Measurements from ENCODE around the gene TNP2. TPM values are rescaled to one million over a fixed set of nuclear protein-coding genes. Genes with fewer than 3 reads are reported as not detected.

Gene TNP2
- total RNA-seq, 4 donors from 2014 or later, result not detected

- no peaks in the 10 kb centered on the region for H3K27me3 ChIP-seq
- 78% methylated on average over 2 of the region's 2 CpGs for WGBS
- DNase-seq (ENCODE audit: low spot score in 2 of 2), result no peak
- no peak overlapping the region for H3K27ac ChIP-seq
- no peak overlapping the region for H3K4me3 ChIP-seq
- no peak for TF ChIP-seq POLR2A (IDR thresholded peaks at IDR 0.05)
- no peak for TF ChIP-seq CTCF (IDR thresholded peaks at IDR 0.05)
- no peak for TF ChIP-seq POLR2AphosphoS5 (IDR thresholded peaks at IDR 0.05)
- no peak for TF ChIP-seq EP300 (IDR thresholded peaks at IDR 0.05)
- no peaks in the 10 kb centered on the region for H3K4me1 ChIP-seq
- no peaks in the 10 kb centered on the region for H3K9me3 ChIP-seq
- no peaks in the 10 kb centered on the region for H3K36me3 ChIP-seq
Observed at GRCh38 chr16:11285842-11286241, 16.7 kb upstream of the TNP2 start.

GRCh38 chr16:11283820-11284248, 14.7 kb upstream of the TNP2 start:
- Histone ChIP-seq H3K36me3 (no peaks in the 10 kb centered on the region), H3K4me1 (no peaks in the 10 kb centered on the region), H3K27me3 (no peaks in the 10 kb centered on the region), H3K4me3 (no peak overlapping the region), H3K27ac (no peak overlapping the region), H3K9me3 (no peaks in the 10 kb centered on the region)
- no peak for DNase-seq (ENCODE audit: low spot score in 2 of 2)
- WGBS, result 62% methylated on average over 4 of the region's 4 CpGs
- TF ChIP-seq EP300 (IDR thresholded peaks at IDR 0.05) (no peak), POLR2AphosphoS5 (IDR thresholded peaks at IDR 0.05) (no peak), CTCF (IDR thresholded peaks at IDR 0.05) (no peak), POLR2A (IDR thresholded peaks at IDR 0.05) (no peak)

- no peak for TF ChIP-seq POLR2A (IDR thresholded peaks at IDR 0.05)
- TF ChIP-seq CTCF (IDR thresholded peaks at IDR 0.05), result no peak
- no peak for TF ChIP-seq EP300 (IDR thresholded peaks at IDR 0.05)
- no peak for TF ChIP-seq POLR2AphosphoS5 (IDR thresholded peaks at IDR 0.05)
- no peaks in the 10 kb centered on the region for H3K9me3 ChIP-seq
- no peak within 1 kb of the TSS for H3K4me3 ChIP-seq
- H3K27me3 ChIP-seq, result no peaks in the 10 kb centered on the region
- no peak within 1 kb of the TSS for H3K27ac ChIP-seq
- no peaks in the 10 kb centered on the region for H3K4me1 ChIP-seq
- 89% methylated on average over 25 of the region's 25 CpGs for WGBS
- no peaks in the 10 kb centered on the region for H3K36me3 ChIP-seq
- no peak for DNase-seq (ENCODE audit: low spot score in 2 of 2)
Observed at GRCh38 chr16:11280616-11281522, 11.7 kb upstream of the TNP2 start, which contains the start of gene PRM1. PRM1 (minus strand) TSS chr16:11281330; CDS start chr16:11281238, 92 bp downstream.

GRCh38 chr16:11278681-11279628, 9.8 kb upstream of the TNP2 start:
- Histone ChIP-seq H3K9me3 (no peaks in the 10 kb centered on the region), H3K27ac (no peak overlapping the region), H3K4me1 (no peaks in the 10 kb centered on the region), H3K4me3 (no peak overlapping the region), H3K27me3 (no peaks in the 10 kb centered on the region), H3K36me3 (no peaks in the 10 kb centered on the region)
- WGBS, result 87% methylated on average over 7 of the region's 7 CpGs
- TF ChIP-seq EP300 (IDR thresholded peaks at IDR 0.05) (no peak), CTCF (IDR thresholded peaks at IDR 0.05) (no peak), POLR2A (IDR thresholded peaks at IDR 0.05) (no peak), POLR2AphosphoS5 (IDR thresholded peaks at IDR 0.05) (no peak)
- DNase-seq (ENCODE audit: low spot score in 2 of 2), result no peak
